GM23338 (cell line): ENCODE data around the gene TMEM44. TPM values are rescaled to one million over a fixed set of nuclear protein-coding genes. Genes with fewer than 3 reads are reported as not detected.
A peak's percentile ranks its signal among the peaks of the same experiment; 100 is the strongest.

Experiments used
- ATAC-seq: fragments of 200-7000 bp; cut with Tn5 transposase; 3 replicates; pipeline ENCODE4 v1.9.1; 2020
- DNase-seq: peaks from one replicate; pipeline ENCODE4 v3.0.0-alpha.2; 2015; ENCODE audit warnings: low spot score
- H2AFZ ChIP-seq: fragments of 200-600 bp; sonication (generic); 2 replicates; pipeline ENCODE4 v1.8.0; 2016; ENCODE audit warnings: antibody characterized with exemption, mild to moderate bottlenecking, moderate library complexity
- H3F3A ChIP-seq: fragments of 200-600 bp; sonication (generic); replicated peaks from 2 replicates; pipeline ENCODE4 v1.8.0; 2017; ENCODE audit warnings: antibody characterized with exemption, mixed run types, low read depth
- H3K27ac ChIP-seq: fragments of 200-600 bp; sonication (generic); 2 replicates; pipeline ENCODE4 v1.6.1; 2016; ENCODE audit warnings: low read depth
- H3K27me3 ChIP-seq: fragments of 200-600 bp; sonication (generic); 2 replicates; pipeline ENCODE4 v1.8.0; 2016; ENCODE audit warnings: mild to moderate bottlenecking, mixed run types, moderate library complexity; ENCODE audit not compliant: insufficient read depth
- H3K36me3 ChIP-seq: fragments of 200-600 bp; sonication (generic); 2 replicates; pipeline ENCODE4 v1.8.0; 2016; ENCODE audit warnings: mild to moderate bottlenecking; ENCODE audit not compliant: insufficient read depth
- H3K4me1 ChIP-seq: fragments of 200-600 bp; sonication (generic); 2 replicates; pipeline ENCODE4 v1.8.0; 2016; ENCODE audit warnings: mild to moderate bottlenecking, moderate library complexity; ENCODE audit not compliant: insufficient read depth
- H3K4me2 ChIP-seq: fragments of 200-600 bp; sonication (generic); 2 replicates; pipeline ENCODE4 v1.7.1; 2017; ENCODE audit warnings: mixed run types
- H3K4me3 ChIP-seq: fragments of 200-600 bp; sonication (generic); 2 replicates; pipeline ENCODE4 v1.6.1; 2016; ENCODE audit warnings: mixed run types
- H3K79me2 ChIP-seq: fragments of 200-600 bp; sonication (generic); replicated peaks from 2 replicates; pipeline ENCODE4 v1.8.0; 2017; ENCODE audit warnings: mild to moderate bottlenecking; ENCODE audit not compliant: insufficient read depth
- H3K9me2 ChIP-seq: fragments of 200-600 bp; sonication (generic); 2 replicates; pipeline ENCODE4 v1.8.0; 2017; ENCODE audit not compliant: insufficient read depth
- H4K20me1 ChIP-seq: fragments of 200-600 bp; sonication (generic); replicated peaks from 2 replicates; pipeline ENCODE4 v1.8.0; 2017; ENCODE audit warnings: mild to moderate bottlenecking; ENCODE audit not compliant: insufficient read depth
- H3K27ac Mint-ChIP-seq: 2 replicates; pipeline ENCODE4 v1.8.0; 2020; ENCODE audit warnings: inconsistent platforms, mild to moderate bottlenecking, moderate library complexity, mixed read lengths
- H3K27me3 Mint-ChIP-seq: 3 replicates; pipeline ENCODE4 v1.8.0; 2022; ENCODE audit warnings: low read depth, mild to moderate bottlenecking, moderate library complexity, mixed read lengths, inconsistent platforms; ENCODE audit not compliant: insufficient read depth, poor library complexity
- H3K36me3 Mint-ChIP-seq: 3 replicates; pipeline ENCODE4 v1.8.0; 2021; ENCODE audit warnings: low read depth, mild to moderate bottlenecking, inconsistent platforms, moderate library complexity, mixed read lengths
- H3K4me1 Mint-ChIP-seq: 3 replicates; pipeline ENCODE4 v1.8.0; 2020; ENCODE audit warnings: mild to moderate bottlenecking, inconsistent platforms, mixed read lengths
- H3K4me3 Mint-ChIP-seq: 3 replicates; pipeline ENCODE4 v1.8.0; 2021; ENCODE audit warnings: moderate library complexity, mild to moderate bottlenecking, inconsistent platforms, mixed read lengths
- H3K9me3 Mint-ChIP-seq: 3 replicates; pipeline ENCODE4 v1.8.0; 2020; ENCODE audit warnings: moderate library complexity, mild to moderate bottlenecking, inconsistent platforms, mixed read lengths
- CREB1 ChIP-seq: fragments of 250-450 bp; sonication (Bioruptor Pico); IDR thresholded peaks from 2 replicates; pipeline ENCODE4 v1.5.0; 2020; ENCODE audit warnings: low read depth, mild to moderate bottlenecking, moderate library complexity
- EZH2 ChIP-seq: fragments of 200-600 bp; sonication (generic); IDR thresholded peaks from one replicate; pipeline ENCODE4 v1.8.0; 2017; ENCODE audit warnings: antibody characterized with exemption, mild to moderate bottlenecking, low read depth; ENCODE audit not compliant: unreplicated experiment
- EZH2phosphoT487 ChIP-seq: fragments of 200-600 bp; sonication (generic); IDR thresholded peaks from one replicate; pipeline ENCODE4 v1.8.1; 2018; ENCODE audit warnings: antibody characterized with exemption; ENCODE audit not compliant: unreplicated experiment
- JUNB ChIP-seq: IDR thresholded peaks from one replicate; pipeline ENCODE4 v1.6.1; 2016; ENCODE audit warnings: antibody characterized with exemption; ENCODE audit not compliant: unreplicated experiment
- NANOG ChIP-seq: IDR thresholded peaks from 2 replicates; pipeline ENCODE4 v1.6.1; 2016; ENCODE audit warnings: antibody characterized with exemption, borderline replicate concordance
- ZNF114 ChIP-seq: fragments of 250-450 bp; sonication (Bioruptor Pico); IDR thresholded peaks from 2 replicates; pipeline ENCODE4 v1.5.0; 2020; ENCODE audit warnings: mild to moderate bottlenecking, moderate library complexity
- polyA plus RNA-seq: library from polyadenylated mRNA; unstranded; fragments of >200 nt; fragmentation: Nextera tagmentation; extraction: Ambion mirVana; gene quantifications from 2 replicates; pipeline ENCODE4 v1.2.1, GENCODE V29; 2016
- total RNA-seq: library from RNA; depleted of rRNA; stranded (reverse); fragments of >200 nt; shearing (Covaris generic); gene quantifications from 2 replicates; pipeline ENCODE4 v1.2.3, GENCODE V29; 2014
- TF ChIP-seq, protein P1 (sequence below): fragments of 250-450 bp; sonication (Bioruptor Pico); IDR thresholded peaks from 2 replicates; pipeline ENCODE4 v1.5.0; 2020; ENCODE audit warnings: mild to moderate bottlenecking, moderate library complexity
- TF ChIP-seq, protein P2 (sequence below): IDR thresholded peaks from 2 replicates; pipeline ENCODE4 v1.6.1; 2016; ENCODE audit warnings: antibody characterized with exemption
- TF ChIP-seq, protein P3 (sequence below): IDR thresholded peaks from one replicate; pipeline ENCODE4 v1.6.1; 2018; ENCODE audit warnings: antibody characterized with exemption; ENCODE audit not compliant: unreplicated experiment
- TF ChIP-seq, protein P4 (sequence below), 2 experiments: fragments of 200-600 bp in 1 of 2; sonication (generic) in 1 of 2; conservative IDR thresholded peaks; 2 replicates each; pipeline versions ENCODE4 v1.5.1 to v1.6.1; 2016 to 2017; ENCODE audit warnings: antibody characterized with exemption in 2 of 2, low read depth in 2 of 2, mild to moderate bottlenecking in 2 of 2, moderate library complexity in 1 of 2

Gene TMEM44
- total and polyA plus RNA-seq, 2 experiments from 2014 or later: 10.0 to 10.5 TPM

DNA sequence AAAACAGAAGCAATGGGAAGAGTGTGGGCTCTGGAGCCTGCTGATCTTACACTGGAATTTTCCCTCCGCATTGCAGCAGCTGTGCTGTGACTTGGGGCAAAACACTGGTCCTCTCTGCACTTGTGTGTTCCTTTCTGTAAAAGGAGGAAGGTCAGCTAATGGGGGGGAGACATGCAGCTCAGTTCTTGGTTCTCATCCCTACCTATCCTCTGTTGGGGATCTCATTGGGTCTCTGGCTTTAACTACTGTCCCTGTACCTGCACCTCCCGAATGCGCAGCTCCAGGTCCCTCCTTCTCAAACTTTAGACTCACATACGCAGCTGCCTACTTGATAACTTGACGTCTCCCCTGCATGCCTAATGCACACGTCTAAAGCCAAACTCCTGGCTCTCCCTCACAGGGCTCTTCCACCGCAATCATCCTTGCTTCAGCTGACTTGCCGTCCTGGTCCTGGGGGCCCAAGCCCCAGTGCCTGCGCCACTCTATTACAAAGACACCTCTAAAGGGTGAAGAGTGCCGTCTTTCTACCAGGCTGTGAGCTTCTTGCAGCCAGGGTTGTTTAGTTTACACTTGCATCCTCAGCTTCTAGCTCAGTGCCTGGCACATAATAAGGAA lies 5.9 kb upstream of the TMEM44 start (continued):
- TF ChIP-seq, protein P1, sequence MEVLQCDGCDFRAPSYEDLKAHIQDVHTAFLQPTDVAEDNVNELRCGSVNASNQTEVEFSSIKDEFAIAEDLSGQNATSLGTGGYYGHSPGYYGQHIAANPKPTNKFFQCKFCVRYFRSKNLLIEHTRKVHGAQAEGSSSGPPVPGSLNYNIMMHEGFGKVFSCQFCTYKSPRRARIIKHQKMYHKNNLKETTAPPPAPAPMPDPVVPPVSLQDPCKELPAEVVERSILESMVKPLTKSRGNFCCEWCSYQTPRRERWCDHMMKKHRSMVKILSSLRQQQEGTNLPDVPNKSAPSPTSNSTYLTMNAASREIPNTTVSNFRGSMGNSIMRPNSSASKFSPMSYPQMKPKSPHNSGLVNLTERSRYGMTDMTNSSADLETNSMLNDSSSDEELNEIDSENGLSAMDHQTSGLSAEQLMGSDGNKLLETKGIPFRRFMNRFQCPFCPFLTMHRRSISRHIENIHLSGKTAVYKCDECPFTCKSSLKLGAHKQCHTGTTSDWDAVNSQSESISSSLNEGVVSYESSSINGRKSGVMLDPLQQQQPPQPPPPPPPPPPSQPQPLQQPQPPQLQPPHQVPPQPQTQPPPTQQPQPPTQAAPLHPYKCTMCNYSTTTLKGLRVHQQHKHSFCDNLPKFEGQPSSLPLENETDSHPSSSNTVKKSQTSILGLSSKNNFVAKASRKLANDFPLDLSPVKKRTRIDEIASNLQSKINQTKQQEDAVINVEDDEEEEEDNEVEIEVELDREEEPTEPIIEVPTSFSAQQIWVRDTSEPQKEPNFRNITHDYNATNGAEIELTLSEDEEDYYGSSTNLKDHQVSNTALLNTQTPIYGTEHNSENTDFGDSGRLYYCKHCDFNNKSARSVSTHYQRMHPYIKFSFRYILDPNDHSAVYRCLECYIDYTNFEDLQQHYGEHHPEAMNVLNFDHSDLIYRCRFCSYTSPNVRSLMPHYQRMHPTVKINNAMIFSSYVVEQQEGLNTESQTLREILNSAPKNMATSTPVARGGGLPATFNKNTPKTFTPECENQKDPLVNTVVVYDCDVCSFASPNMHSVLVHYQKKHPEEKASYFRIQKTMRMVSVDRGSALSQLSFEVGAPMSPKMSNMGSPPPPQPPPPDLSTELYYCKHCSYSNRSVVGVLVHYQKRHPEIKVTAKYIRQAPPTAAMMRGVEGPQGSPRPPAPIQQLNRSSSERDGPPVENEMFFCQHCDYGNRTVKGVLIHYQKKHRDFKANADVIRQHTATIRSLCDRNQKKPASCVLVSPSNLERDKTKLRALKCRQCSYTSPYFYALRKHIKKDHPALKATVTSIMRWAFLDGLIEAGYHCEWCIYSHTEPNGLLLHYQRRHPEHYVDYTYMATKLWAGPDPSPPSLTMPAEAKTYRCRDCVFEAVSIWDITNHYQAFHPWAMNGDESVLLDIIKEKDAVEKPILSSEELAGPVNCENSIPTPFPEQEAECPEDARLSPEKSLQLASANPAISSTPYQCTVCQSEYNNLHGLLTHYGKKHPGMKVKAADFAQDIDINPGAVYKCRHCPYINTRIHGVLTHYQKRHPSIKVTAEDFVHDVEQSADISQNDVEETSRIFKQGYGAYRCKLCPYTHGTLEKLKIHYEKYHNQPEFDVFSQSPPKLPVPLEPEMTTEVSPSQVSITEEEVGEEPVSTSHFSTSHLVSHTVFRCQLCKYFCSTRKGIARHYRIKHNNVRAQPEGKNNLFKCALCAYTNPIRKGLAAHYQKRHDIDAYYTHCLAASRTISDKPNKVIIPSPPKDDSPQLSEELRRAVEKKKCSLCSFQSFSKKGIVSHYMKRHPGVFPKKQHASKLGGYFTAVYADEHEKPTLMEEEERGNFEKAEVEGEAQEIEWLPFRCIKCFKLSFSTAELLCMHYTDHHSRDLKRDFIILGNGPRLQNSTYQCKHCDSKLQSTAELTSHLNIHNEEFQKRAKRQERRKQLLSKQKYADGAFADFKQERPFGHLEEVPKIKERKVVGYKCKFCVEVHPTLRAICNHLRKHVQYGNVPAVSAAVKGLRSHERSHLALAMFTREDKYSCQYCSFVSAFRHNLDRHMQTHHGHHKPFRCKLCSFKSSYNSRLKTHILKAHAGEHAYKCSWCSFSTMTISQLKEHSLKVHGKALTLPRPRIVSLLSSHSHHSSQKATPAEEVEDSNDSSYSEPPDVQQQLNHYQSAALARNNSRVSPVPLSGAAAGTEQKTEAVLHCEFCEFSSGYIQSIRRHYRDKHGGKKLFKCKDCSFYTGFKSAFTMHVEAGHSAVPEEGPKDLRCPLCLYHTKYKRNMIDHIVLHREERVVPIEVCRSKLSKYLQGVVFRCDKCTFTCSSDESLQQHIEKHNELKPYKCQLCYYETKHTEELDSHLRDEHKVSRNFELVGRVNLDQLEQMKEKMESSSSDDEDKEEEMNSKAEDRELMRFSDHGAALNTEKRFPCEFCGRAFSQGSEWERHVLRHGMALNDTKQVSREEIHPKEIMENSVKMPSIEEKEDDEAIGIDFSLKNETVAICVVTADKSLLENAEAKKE (CRISPR knock-in tag): no peak
- TF ChIP-seq ZNF114 (CRISPR knock-in tag): no peak
- TF ChIP-seq EZH2phosphoT487: no peak
- no peak for TF ChIP-seq CREB1 (CRISPR knock-in tag)
- no peak for TF ChIP-seq NANOG
- TF ChIP-seq EZH2: no peak
- TF ChIP-seq JUNB: no peak

DNA sequence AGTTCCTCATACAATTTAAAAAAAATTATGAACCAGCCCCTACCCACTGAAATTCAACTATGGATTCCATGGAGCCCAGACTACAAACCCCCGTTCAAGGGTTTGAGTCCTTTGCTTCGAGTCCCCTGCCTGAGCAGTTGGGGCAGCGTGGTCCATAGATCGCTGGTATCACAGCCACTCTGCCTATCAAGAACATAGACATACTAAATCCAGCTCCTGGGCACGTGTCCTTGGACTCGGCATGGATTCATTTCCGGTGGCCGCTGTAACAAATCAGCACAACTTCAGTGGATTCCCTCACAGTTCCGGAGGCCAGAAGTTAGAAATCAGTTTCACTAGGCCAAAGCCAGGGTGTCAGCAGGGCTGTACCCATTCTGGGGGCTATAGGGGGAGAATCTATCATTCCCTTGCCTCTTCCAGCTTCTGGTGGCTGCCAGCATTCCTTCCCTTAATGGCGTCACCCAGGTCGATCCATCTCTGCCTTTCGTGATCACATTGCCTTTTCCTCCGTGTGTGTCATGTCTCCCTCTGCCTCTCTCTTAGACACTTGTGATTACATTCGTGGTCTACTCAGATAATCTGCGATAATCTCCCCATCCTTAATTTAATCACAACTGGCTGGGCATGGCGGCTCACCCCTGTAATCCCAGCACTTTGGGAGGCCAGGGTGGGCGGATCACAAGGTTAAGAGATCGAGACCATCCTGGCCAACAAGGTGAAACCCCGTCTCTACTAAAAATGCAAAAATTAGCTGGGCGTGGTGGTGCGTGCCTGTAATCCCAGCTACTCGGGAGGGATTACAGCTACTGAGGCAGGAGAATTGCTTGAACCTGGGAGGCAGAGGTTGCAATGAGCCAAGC lies 4.6 kb upstream of the TMEM44 start:
- H3K4me2 ChIP-seq: no peak overlapping the region
- H3K27me3 ChIP-seq: no peaks in the 10 kb centered on the region
- H3K36me3 ChIP-seq: peaks cover 6% of the 10 kb centered on the region; the same call in 1 of the 2 replicates
- Mint-ChIP-seq H3K36me3 (peaks cover 25% of the 10 kb centered on the region), H3K9me3 (no peaks in the 10 kb centered on the region; the same call in 2 of the 3 replicates), H3K27ac (no peak overlapping the region), H3K4me3 (no peak overlapping the region), H3K27me3 (peaks cover 4% of the 10 kb centered on the region), H3K4me1 (no peaks in the 10 kb centered on the region; the same call in 2 of the 3 replicates)
- no peaks in the 10 kb centered on the region for H3K9me2 ChIP-seq
- no peaks in the 10 kb centered on the region for H3F3A ChIP-seq
- 0 out of 2 replicates have a peak, but pooled peaks cover 4% of the 10 kb centered on the region for H3K4me1 ChIP-seq
- H3K27ac ChIP-seq: peak overlapping the region; percentile 55; the same call in 1 of the 2 replicates
- ATAC-seq (no peak), DNase-seq (no peak)
- H3K79me2 ChIP-seq: no peaks in the 10 kb centered on the region
- H4K20me1 ChIP-seq: no peaks in the 10 kb centered on the region; the same call in 1 of the 2 replicates
- no peak overlapping the region for H2AFZ ChIP-seq
- H3K4me3 ChIP-seq: no peak overlapping the region
- TF ChIP-seq, protein P2, sequence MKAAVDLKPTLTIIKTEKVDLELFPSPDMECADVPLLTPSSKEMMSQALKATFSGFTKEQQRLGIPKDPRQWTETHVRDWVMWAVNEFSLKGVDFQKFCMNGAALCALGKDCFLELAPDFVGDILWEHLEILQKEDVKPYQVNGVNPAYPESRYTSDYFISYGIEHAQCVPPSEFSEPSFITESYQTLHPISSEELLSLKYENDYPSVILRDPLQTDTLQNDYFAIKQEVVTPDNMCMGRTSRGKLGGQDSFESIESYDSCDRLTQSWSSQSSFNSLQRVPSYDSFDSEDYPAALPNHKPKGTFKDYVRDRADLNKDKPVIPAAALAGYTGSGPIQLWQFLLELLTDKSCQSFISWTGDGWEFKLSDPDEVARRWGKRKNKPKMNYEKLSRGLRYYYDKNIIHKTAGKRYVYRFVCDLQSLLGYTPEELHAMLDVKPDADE: no peak
- TF ChIP-seq, protein P3, sequence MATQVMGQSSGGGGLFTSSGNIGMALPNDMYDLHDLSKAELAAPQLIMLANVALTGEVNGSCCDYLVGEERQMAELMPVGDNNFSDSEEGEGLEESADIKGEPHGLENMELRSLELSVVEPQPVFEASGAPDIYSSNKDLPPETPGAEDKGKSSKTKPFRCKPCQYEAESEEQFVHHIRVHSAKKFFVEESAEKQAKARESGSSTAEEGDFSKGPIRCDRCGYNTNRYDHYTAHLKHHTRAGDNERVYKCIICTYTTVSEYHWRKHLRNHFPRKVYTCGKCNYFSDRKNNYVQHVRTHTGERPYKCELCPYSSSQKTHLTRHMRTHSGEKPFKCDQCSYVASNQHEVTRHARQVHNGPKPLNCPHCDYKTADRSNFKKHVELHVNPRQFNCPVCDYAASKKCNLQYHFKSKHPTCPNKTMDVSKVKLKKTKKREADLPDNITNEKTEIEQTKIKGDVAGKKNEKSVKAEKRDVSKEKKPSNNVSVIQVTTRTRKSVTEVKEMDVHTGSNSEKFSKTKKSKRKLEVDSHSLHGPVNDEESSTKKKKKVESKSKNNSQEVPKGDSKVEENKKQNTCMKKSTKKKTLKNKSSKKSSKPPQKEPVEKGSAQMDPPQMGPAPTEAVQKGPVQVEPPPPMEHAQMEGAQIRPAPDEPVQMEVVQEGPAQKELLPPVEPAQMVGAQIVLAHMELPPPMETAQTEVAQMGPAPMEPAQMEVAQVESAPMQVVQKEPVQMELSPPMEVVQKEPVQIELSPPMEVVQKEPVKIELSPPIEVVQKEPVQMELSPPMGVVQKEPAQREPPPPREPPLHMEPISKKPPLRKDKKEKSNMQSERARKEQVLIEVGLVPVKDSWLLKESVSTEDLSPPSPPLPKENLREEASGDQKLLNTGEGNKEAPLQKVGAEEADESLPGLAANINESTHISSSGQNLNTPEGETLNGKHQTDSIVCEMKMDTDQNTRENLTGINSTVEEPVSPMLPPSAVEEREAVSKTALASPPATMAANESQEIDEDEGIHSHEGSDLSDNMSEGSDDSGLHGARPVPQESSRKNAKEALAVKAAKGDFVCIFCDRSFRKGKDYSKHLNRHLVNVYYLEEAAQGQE: no peak
- TF ChIP-seq, protein P4, sequence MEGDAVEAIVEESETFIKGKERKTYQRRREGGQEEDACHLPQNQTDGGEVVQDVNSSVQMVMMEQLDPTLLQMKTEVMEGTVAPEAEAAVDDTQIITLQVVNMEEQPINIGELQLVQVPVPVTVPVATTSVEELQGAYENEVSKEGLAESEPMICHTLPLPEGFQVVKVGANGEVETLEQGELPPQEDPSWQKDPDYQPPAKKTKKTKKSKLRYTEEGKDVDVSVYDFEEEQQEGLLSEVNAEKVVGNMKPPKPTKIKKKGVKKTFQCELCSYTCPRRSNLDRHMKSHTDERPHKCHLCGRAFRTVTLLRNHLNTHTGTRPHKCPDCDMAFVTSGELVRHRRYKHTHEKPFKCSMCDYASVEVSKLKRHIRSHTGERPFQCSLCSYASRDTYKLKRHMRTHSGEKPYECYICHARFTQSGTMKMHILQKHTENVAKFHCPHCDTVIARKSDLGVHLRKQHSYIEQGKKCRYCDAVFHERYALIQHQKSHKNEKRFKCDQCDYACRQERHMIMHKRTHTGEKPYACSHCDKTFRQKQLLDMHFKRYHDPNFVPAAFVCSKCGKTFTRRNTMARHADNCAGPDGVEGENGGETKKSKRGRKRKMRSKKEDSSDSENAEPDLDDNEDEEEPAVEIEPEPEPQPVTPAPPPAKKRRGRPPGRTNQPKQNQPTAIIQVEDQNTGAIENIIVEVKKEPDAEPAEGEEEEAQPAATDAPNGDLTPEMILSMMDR (conservative IDR thresholded peaks at IDR 0.05; ENCODE audit: low read depth in 2 of 2): no peak
- no peak for TF ChIP-seq CREB1 (CRISPR knock-in tag)
- TF ChIP-seq EZH2: no peak
